HG03025 (cell line): ENCODE data around the gene FLT3.
"Not testable (repeated sequence)": the region's sequence is repeated elsewhere in the genome, so short reads cannot be mapped to it uniquely, and the experiment has no call there.

Source experiments
- ATAC-seq: cut with Tn5 transposase; IDR thresholded peaks from one replicate; pipeline ENCODE4 v1.9.1; 2021; ENCODE audit warnings: mild to moderate bottlenecking, moderate library complexity; ENCODE audit not compliant: unreplicated experiment, low FRiP score

The FLT3 gene

DNA sequence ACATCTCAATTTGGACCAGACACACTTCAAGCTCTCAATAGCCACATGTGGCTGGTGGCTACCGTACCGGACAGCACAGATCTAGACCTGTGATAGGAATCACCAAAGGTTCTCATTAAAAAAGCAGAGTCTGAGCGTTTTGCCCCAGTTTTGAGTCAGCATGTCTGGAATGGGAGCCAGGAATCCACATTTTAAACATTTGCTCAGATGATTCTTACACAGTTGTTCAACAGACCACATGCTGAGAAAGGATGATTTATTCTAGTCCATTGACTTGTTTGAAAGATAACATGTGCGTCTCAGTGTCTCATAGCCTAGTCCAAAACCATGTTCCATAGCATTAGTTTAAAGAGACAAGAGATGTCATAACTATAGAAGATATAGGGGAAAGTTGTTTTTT lies 53.4 kb downstream of the FLT3 start:
- ATAC-seq = no peak

GRCh38 chr13:28045861-28046260 lies 54.5 kb downstream of the FLT3 start:
- ATAC-seq = no peak

- ATAC-seq = no peak
Measured at GRCh38 chr13:28044608-28045007, 55.8 kb downstream of the FLT3 start.

DNA sequence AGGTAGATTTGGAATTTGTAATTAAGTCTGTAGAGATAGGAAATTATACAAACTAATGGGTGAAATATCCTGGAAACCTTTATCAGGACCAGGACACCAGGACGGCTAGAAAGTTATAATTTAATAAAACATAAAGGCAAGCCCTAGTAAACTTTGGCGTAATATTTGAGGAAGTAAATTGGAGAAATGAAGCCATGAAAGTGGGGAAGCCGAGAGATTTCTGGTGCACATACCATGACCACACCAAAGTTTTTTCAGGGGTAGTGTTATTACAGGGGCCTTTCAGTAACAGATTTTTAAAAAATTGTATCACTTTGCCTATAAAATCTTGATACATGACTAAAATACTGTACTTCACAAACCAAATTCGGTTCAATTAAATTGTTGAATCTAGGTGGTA lies 57.2 kb downstream of the FLT3 start:
- ATAC-seq = no peak

- ATAC-seq = no peak
Measured at GRCh38 chr13:28041501-28041900, 58.9 kb downstream of the FLT3 start.

- ATAC-seq = no peak
Measured at GRCh38 chr13:28041031-28041461, 59.3 kb downstream of the FLT3 start.

- no peak for ATAC-seq
Measured at GRCh38 chr13:28037399-28037798, 63.0 kb downstream of the FLT3 start.

DNA sequence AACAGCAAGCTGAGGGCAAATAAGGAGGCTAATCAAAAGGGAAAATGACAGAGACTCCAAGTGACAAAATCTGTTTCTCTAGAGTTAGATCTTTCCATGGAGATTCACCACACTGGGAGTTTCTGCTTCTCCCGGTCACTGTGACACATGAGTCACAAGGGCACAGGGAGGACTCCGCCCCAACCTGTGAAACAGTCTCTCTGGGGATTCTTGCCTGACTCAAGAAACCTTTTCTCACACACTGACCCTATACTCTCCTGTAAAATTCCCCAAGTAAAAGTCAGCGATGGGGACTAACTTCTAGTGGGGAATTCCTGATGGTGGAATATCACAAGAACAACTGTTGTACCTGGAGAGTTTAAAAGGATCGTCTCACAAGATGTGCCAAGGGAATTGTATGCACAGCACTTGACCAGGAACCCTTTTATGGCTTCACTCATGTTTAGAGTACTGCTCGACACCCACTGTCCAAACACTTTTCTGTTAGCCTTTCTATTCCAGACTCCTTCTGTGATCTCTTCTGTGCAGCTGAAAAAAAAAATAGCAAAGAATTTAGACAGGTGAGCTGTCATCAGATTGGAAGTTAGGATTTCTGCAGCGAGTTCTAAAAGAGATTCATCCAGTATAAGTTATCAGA lies 65.1 kb downstream of the FLT3 start:
- no peak for ATAC-seq

DNA sequence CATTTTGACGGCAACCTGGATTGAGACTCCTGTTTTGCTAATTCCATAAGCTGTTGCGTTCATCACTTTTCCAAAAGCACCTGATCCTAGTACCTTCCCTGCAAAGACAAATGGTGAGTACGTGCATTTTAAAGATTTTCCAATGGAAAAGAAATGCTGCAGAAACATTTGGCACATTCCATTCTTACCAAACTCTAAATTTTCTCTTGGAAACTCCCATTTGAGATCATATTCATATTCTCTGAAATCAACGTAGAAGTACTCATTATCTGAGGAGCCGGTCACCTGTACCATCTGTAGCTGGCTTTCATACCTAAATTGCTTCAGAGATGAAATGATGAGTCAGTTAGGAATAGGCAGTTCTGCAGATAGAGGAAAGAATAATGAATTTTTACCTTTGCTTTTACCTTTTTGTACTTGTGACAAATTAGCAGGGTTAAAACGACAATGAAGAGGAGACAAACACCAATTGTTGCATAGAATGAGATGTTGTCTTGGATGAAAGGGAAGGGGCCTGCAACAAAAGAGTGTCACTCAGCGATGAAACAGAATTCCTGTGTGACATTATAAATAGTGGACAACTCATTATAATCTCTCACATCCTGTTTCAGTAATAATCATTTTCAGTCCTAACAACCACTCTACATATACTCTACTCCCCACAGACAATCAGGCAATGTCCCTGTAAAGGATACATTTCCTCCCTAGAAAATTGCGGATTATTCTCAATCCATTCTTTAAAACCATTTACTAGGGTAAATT lies 66.3 kb downstream of the FLT3 start:
- no peak for ATAC-seq

GRCh38 chr13:28032438-28032837 lies 67.9 kb downstream of the FLT3 start:
- ATAC-seq = not testable (repeated sequence)

GRCh38 chr13:28031896-28032288 lies 68.5 kb downstream of the FLT3 start:
- no peak for ATAC-seq

GRCh38 chr13:28031220-28031895 lies 69.0 kb downstream of the FLT3 start:
- ATAC-seq = no peak

GRCh38 chr13:28027607-28028364 lies 72.6 kb downstream of the FLT3 start:
- ATAC-seq = no peak

GRCh38 chr13:28027071-28027470 lies 73.3 kb downstream of the FLT3 start:
- no peak for ATAC-seq

DNA sequence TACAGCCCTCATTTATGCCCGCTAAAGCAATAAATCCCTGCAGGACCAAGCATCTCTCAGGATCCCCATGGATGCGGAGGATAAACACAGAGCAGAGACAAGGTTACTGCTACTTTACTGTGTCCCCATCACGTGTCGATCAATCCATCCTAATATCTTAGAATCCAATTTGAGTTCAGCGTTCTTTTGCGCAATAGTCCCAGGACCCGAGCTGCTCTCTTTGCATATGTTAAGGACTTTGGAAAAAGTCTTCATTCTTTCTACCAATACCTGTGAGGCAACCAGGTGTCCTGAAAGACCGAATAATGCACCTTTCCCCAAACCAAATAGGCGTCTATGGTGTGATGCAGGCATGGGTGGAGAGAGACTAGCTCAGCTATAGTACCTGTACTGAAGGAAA lies 73.9 kb downstream of the FLT3 start:
- ATAC-seq = no peak

DNA sequence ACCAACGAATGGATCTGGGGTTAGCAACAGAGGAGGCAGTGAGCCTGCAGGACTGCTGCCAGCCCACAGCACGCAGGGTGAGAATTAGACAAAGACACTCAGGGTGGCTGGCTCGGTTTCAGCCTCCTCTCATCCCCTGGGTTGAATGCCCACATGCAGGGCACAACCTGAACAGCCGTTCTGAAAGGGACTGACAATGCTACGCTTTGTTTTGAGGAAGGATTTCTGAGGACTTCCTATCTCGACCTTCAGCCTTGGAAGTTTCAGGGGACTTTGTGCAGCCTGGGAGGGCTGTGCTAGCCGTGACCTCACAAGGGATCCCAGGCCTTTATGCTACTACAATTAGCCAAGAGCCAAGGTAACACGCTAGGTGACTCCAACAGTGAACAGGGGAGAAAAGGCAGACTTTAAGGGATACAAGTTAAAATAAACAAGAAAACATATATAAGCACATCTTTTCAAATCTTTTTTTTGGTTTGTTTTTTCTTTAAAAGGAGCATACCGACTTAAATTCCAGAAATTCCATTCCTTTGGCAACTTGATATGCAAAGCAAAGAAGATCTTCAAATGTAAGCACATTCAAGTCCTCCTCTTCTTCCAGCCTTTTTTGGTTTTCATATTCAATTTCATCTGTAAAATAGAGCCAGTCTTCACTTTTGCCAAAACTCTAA lies 77.4 kb downstream of the FLT3 start:
- no peak for ATAC-seq

- ATAC-seq = no peak
Measured at GRCh38 chr13:28014301-28014700, 86.1 kb downstream of the FLT3 start.

GRCh38 chr13:28013482-28013881 lies 86.9 kb downstream of the FLT3 start:
- no peak for ATAC-seq

DNA sequence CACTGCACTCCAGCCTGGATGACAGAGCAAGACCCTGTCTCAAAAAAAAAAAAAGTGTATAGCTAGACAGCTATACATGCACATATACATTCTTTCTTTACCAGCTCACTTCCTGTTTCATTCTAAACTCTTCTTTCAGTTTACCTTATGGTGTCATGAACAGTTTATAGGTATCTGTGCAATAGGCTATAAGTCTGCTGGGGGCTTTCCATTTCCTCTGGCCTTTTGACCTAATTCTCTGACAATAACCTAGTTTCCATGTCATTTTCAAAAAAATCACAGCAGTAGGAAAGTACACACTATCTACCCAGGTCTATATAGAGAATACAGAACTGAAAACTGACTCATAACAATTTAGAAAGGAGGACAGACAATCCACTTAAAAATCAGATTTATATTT lies 87.5 kb downstream of the FLT3 start:
- ATAC-seq = no peak

GRCh38 chr13:28012383-28012782 lies 88.0 kb downstream of the FLT3 start:
- no peak for ATAC-seq
